Measurements from ENCODE around the gene ARID1B. TPM values are rescaled to one million over a fixed set of nuclear protein-coding genes. Genes with fewer than 3 reads are reported as not detected.

Gene ARID1B
- total and polyA plus RNA-seq, 2 experiments from 2014 or later = 32.9 to 67.0 TPM

- H3K4me1 ChIP-seq (ENCODE audit: insufficient read depth) = no peaks in the 10 kb centered on the region
- WGBS (ENCODE audit: low lambda C conversion rate, missing lambda C conversion rate) = 92% methylated on average over 11 of the region's 11 CpGs
- no peak overlapping the region for H2AFZ ChIP-seq
These were observed 445.8 kb downstream of the ARID1B start for GRCh38 chr6:157223021-157223430.

GRCh38 chr6:157223511-157223910 lies 446.3 kb downstream of the ARID1B start:
- DNase-seq (ENCODE audit: low spot score) = no peak
- Histone ChIP-seq H3K27me3 (no peaks in the 10 kb centered on the region), H3K27ac (no peak overlapping the region), H3K79me2 (no peaks in the 10 kb centered on the region), H3K4me3 (no peak overlapping the region), H3K4me1 (ENCODE audit: insufficient read depth) (no peaks in the 10 kb centered on the region), H3K4me2 (no peak overlapping the region), H3K9me3 (ENCODE audit: low read depth) (no peaks in the 10 kb centered on the region), H4K20me1 (ENCODE audit: insufficient read depth, poor library complexity, severe bottlenecking) (no peaks in the 10 kb centered on the region), H2AFZ (no peak overlapping the region), H3K36me3 (replicated peaks; ENCODE audit: insufficient read depth, low read depth) (no peaks in the 10 kb centered on the region), H3K9me2 (replicated peaks; ENCODE audit: insufficient read depth) (no peaks in the 10 kb centered on the region)
- WGBS (ENCODE audit: low lambda C conversion rate, missing lambda C conversion rate) = 95% methylated on average over 14 of the region's 15 CpGs
- TF ChIP-seq CTCF (IDR thresholded peaks at IDR 0.05; ENCODE audit: poor library complexity) (no peak), EZH2phosphoT487 (IDR thresholded peaks at IDR 0.05; ENCODE audit: low read depth, severe bottlenecking, unreplicated experiment) (no peak), EZH2 (IDR thresholded peaks at IDR 0.05; ENCODE audit: borderline replicate concordance) (no peak)

More at GRCh38 chr6:157223021-157223430, 445.8 kb downstream of the ARID1B start:
- Histone ChIP-seq H3K4me3 (no peak overlapping the region), H4K20me1 (ENCODE audit: insufficient read depth, poor library complexity, severe bottlenecking) (no peaks in the 10 kb centered on the region), H3K79me2 (no peaks in the 10 kb centered on the region), H3K36me3 (replicated peaks; ENCODE audit: insufficient read depth, low read depth) (no peaks in the 10 kb centered on the region), H3K27me3 (no peaks in the 10 kb centered on the region), H3K27ac (no peak overlapping the region), H3K4me2 (no peak overlapping the region), H3K9me2 (replicated peaks; ENCODE audit: insufficient read depth) (no peaks in the 10 kb centered on the region), H3K9me3 (ENCODE audit: low read depth) (no peaks in the 10 kb centered on the region)
- TF ChIP-seq EZH2 (IDR thresholded peaks at IDR 0.05; ENCODE audit: borderline replicate concordance) (no peak), EZH2phosphoT487 (IDR thresholded peaks at IDR 0.05; ENCODE audit: low read depth, severe bottlenecking, unreplicated experiment) (no peak), CTCF (IDR thresholded peaks at IDR 0.05; ENCODE audit: poor library complexity) (no peak)
- DNase-seq (ENCODE audit: low spot score) = no peak

- 91% methylated on average over 27 of the region's 33 CpGs for WGBS (ENCODE audit: low lambda C conversion rate, missing lambda C conversion rate)
- no peaks in the 10 kb centered on the region for H3K9me3 ChIP-seq (ENCODE audit: low read depth)
- TF ChIP-seq EZH2 (IDR thresholded peaks at IDR 0.05; ENCODE audit: borderline replicate concordance) (no peak), CTCF (IDR thresholded peaks at IDR 0.05; ENCODE audit: poor library complexity) (no peak)
- H3K4me2 ChIP-seq = no peak overlapping the region
- no peak overlapping the region for H3K27ac ChIP-seq
- no peaks in the 10 kb centered on the region for H3K4me1 ChIP-seq (ENCODE audit: insufficient read depth)
- H3K27me3 ChIP-seq = no peaks in the 10 kb centered on the region
- no peak for DNase-seq (ENCODE audit: low spot score)
- H3K4me3 ChIP-seq = no peak overlapping the region
- no peaks in the 10 kb centered on the region for H3K9me2 ChIP-seq (replicated peaks; ENCODE audit: insufficient read depth)
- H2AFZ ChIP-seq = no peak overlapping the region
- H3K36me3 ChIP-seq (replicated peaks; ENCODE audit: insufficient read depth, low read depth) = no peaks in the 10 kb centered on the region
- H3K79me2 ChIP-seq = no peaks in the 10 kb centered on the region
- no peaks in the 10 kb centered on the region for H4K20me1 ChIP-seq (ENCODE audit: insufficient read depth, poor library complexity, severe bottlenecking)
These were observed 447.2 kb downstream of the ARID1B start for GRCh38 chr6:157224178-157224950.
